Fibroblast of lung (primary cell): ENCODE data around the gene LRCH4. TPM values are rescaled to one million over a fixed set of nuclear protein-coding genes. Genes with fewer than 3 reads are reported as not detected.
A peak's percentile ranks its signal among the peaks of the same experiment; 100 is the strongest.

Experiments used
- DNase-seq, 2 donors: peaks; one replicate each; pipeline versions ENCODE4 v3.0.0 to v3.0.0-alpha.2; 2010; ENCODE audit warnings: low read depth in 2 of 2
- H2AFZ ChIP-seq: 2 replicates; pipeline ENCODE4 v1.5.1; 2012; ENCODE audit warnings: low read length, control low read depth, inconsistent platforms
- H3K27ac ChIP-seq: 2 replicates; pipeline ENCODE4 v1.5.1; 2011; ENCODE audit warnings: low read length, control low read depth; ENCODE audit not compliant: insufficient read depth
- H3K27me3 ChIP-seq: 2 replicates; pipeline ENCODE4 v1.5.1; 2011; ENCODE audit warnings: mild to moderate bottlenecking, low read length; ENCODE audit not compliant: control insufficient read depth, insufficient read depth
- H3K36me3 ChIP-seq: 2 replicates; pipeline ENCODE4 v1.5.1; 2011; ENCODE audit warnings: low read length; ENCODE audit not compliant: control insufficient read depth, insufficient read depth
- H3K4me1 ChIP-seq: 2 replicates; pipeline ENCODE4 v1.5.1; 2011; ENCODE audit warnings: low read length; ENCODE audit not compliant: control insufficient read depth, insufficient read depth; ENCODE audit errors: extremely low read depth
- H3K4me2 ChIP-seq: 2 replicates; pipeline ENCODE4 v1.5.1; 2011; ENCODE audit warnings: low read length, control low read depth; ENCODE audit not compliant: insufficient read depth; ENCODE audit errors: extremely low read depth
- H3K4me3 ChIP-seq, 4 experiments: fragments of 200-600 bp in 1 of 4; sonication (generic) in 1 of 4; replicated peaks in 1 of 4; 2 replicates each; pipeline ENCODE4 v1.5.1; 2011 to 2016; ENCODE audit warnings: low read length in 4 of 4, low read depth in 3 of 4, mild to moderate bottlenecking in 3 of 4, control low read depth in 2 of 4, inconsistent platforms in 1 of 4, mixed read lengths in 1 of 4; ENCODE audit not compliant: insufficient read depth in 1 of 4; ENCODE audit errors: control extremely low read depth in 1 of 4
- H3K79me2 ChIP-seq: 2 replicates; pipeline ENCODE4 v1.5.1; 2012; ENCODE audit warnings: mild to moderate bottlenecking, low read length, inconsistent platforms; ENCODE audit not compliant: control insufficient read depth, insufficient read depth
- H3K9ac ChIP-seq: 2 replicates; pipeline ENCODE4 v1.5.1; 2011; ENCODE audit warnings: mild to moderate bottlenecking, low read length, control low read depth; ENCODE audit not compliant: insufficient read depth
- H3K9me3 ChIP-seq: 2 replicates; pipeline ENCODE4 v1.5.1; 2012; ENCODE audit warnings: low read depth, low read length; ENCODE audit not compliant: control insufficient read depth, insufficient read depth
- H4K20me1 ChIP-seq: 2 replicates; pipeline ENCODE4 v1.5.1; 2011; ENCODE audit warnings: low read length; ENCODE audit not compliant: control insufficient read depth, insufficient read depth; ENCODE audit errors: extremely low read depth
- EZH2 ChIP-seq: IDR thresholded peaks from 2 replicates; pipeline ENCODE4 v1.5.1; 2012; ENCODE audit warnings: low read length, control low read depth, mild to moderate bottlenecking; ENCODE audit errors: missing control alignments
- polyA plus RNA-seq, 2 donors: library from polyadenylated mRNA; depleted of rRNA in 1 of 2; stranded (reverse) in 1 of 2; unstranded in 1 of 2; fragments of >200 nt; gene quantifications; 2 replicates each; pipeline ENCODE4 v1.2.1, GENCODE V29; 2011 to 2012; ENCODE audit warnings: missing spikeins in 1 of 2
- total RNA-seq: library from RNA; depleted of rRNA; stranded (reverse); fragments of >200 nt; gene quantifications from 2 replicates; pipeline ENCODE4 v1.2.1, GENCODE V29; 2014
- TF ChIP-seq, protein P1 (sequence below), 2 donors: IDR thresholded peaks in 1 of 2; conservative IDR thresholded peaks in 1 of 2; 1 replicate in 1 of 2; 2 replicates in 1 of 2; pipeline ENCODE4 v1.5.1; 2011 to 2012; ENCODE audit warnings: low read length in 2 of 2, control low read depth in 1 of 2, inconsistent platforms in 1 of 2, low read depth in 1 of 2, mild to moderate bottlenecking in 1 of 2

Gene LRCH4
- total and polyA plus RNA-seq, 2 donors (not counting 1 experiment from before 2014, with no cell fraction given), result 7.3 to 11.6 TPM

DNA sequence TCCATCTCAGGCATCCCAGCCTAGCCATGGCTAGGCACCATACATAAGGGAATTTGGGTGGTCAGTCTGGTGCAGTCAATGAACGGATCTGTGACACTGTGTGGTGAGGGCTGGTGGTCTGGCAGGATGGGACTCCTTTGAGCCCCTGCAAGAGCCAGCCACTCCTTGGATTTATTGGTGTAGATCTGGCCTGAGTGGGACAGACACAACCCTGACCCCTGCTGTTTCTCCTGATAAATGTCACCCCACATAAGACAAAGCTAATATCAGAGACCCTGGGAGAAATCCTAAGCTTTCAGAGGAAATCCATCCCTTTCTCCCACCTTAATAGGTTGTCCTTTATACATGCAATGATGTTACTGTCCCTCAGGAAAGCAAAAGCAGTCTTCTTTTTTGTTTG is 2.5 kb upstream of the LRCH4 start:
- peaks cover 19% of the 10 kb centered on the region for H3K79me2 ChIP-seq
- H3K9ac ChIP-seq, result no peak overlapping the region
- H3K4me1 ChIP-seq, result peaks cover 16% of the 10 kb centered on the region
- TF ChIP-seq, protein P1, sequence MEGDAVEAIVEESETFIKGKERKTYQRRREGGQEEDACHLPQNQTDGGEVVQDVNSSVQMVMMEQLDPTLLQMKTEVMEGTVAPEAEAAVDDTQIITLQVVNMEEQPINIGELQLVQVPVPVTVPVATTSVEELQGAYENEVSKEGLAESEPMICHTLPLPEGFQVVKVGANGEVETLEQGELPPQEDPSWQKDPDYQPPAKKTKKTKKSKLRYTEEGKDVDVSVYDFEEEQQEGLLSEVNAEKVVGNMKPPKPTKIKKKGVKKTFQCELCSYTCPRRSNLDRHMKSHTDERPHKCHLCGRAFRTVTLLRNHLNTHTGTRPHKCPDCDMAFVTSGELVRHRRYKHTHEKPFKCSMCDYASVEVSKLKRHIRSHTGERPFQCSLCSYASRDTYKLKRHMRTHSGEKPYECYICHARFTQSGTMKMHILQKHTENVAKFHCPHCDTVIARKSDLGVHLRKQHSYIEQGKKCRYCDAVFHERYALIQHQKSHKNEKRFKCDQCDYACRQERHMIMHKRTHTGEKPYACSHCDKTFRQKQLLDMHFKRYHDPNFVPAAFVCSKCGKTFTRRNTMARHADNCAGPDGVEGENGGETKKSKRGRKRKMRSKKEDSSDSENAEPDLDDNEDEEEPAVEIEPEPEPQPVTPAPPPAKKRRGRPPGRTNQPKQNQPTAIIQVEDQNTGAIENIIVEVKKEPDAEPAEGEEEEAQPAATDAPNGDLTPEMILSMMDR (conservative IDR thresholded peaks at IDR 0.05 in 1 of 2, IDR thresholded peaks at IDR 0.05 in 1 of 2; ENCODE audit: low read depth in 1 of 2, low read length in 2 of 2), result peak; percentile 15 to 47
- no peak for TF ChIP-seq EZH2
- no peaks in the 10 kb centered on the region for H3K36me3 ChIP-seq
- H3K9me3 ChIP-seq, result no peaks in the 10 kb centered on the region
- H3K4me2 ChIP-seq, result no peak overlapping the region
- H3K27me3 ChIP-seq, result no peaks in the 10 kb centered on the region
- H2AFZ ChIP-seq, result no peak overlapping the region
- DNase-seq, result no peak
- H4K20me1 ChIP-seq, result no peaks in the 10 kb centered on the region
- no peak overlapping the region for H3K27ac ChIP-seq
- no peak overlapping the region for H3K4me3 ChIP-seq

DNA sequence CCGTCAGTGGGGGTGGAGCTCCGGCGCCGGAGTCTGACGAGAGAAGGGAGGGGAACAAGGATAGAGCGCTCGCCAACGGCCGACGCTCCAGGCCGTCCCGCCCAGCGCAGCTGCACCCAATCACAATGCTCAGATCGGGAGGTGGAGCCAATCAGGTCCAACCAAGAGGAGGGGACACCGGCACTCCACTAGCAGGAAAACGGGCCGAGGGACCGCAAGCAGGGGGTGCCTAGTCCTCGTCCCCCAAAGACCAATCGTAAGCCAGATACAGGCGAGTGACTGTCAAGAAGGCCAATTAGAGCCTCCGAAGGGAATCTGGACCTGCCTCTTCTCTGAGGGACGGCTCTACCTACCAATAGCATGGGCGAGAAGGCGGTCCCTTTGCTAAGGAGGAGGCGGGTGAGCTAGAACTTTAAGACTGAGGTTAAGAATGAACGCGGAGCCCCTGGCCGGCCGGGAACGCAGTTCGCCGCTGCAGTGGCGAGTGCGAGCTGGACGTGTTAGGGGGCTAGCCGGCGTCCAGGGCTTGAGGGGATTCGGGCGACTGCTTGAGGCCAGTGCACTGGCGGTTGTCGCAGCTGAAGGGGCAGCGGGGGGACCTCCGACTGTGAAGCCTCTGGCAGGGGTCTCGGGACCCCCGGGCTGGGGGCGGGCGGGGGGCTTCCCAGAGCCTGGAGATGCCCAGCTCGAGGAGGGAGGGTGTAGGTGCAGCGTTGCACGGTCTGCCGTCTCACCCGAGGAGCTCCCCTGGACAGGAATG is 517 bp upstream of the LRCH4 start, which contains the start of gene FBXO24:
FBXO24 (plus strand) TSS at position 63 of the 760 bp plus-strand sequence; CDS start at position 361, 298 bp downstream.
- H3K79me2 ChIP-seq, result peaks cover 35% of the 10 kb centered on the region
- H3K4me1 ChIP-seq, result peaks cover 17% of the 10 kb centered on the region
- peak within 1 kb of the TSS; percentile 76 to 98 (median 86) for H3K4me3 ChIP-seq
- H3K9ac ChIP-seq, result peak within 1 kb of the TSS; percentile 80
- H3K4me2 ChIP-seq, result peak within 1 kb of the TSS; percentile 94
- peak; percentile 100 for DNase-seq
- peaks cover 6% of the 10 kb centered on the region for H3K36me3 ChIP-seq
- H3K27ac ChIP-seq, result peak within 1 kb of the TSS; percentile 78
- H3K27me3 ChIP-seq, result no peaks in the 10 kb centered on the region
- H3K9me3 ChIP-seq, result no peaks in the 10 kb centered on the region
- TF ChIP-seq, protein P1 (conservative IDR thresholded peaks at IDR 0.05 in 1 of 2, IDR thresholded peaks at IDR 0.05 in 1 of 2; ENCODE audit: low read depth in 1 of 2, low read length in 2 of 2), result no peak
- no peak for TF ChIP-seq EZH2
- peak within 1 kb of the TSS; percentile 90 for H2AFZ ChIP-seq
- H4K20me1 ChIP-seq, result no peaks in the 10 kb centered on the region

DNA sequence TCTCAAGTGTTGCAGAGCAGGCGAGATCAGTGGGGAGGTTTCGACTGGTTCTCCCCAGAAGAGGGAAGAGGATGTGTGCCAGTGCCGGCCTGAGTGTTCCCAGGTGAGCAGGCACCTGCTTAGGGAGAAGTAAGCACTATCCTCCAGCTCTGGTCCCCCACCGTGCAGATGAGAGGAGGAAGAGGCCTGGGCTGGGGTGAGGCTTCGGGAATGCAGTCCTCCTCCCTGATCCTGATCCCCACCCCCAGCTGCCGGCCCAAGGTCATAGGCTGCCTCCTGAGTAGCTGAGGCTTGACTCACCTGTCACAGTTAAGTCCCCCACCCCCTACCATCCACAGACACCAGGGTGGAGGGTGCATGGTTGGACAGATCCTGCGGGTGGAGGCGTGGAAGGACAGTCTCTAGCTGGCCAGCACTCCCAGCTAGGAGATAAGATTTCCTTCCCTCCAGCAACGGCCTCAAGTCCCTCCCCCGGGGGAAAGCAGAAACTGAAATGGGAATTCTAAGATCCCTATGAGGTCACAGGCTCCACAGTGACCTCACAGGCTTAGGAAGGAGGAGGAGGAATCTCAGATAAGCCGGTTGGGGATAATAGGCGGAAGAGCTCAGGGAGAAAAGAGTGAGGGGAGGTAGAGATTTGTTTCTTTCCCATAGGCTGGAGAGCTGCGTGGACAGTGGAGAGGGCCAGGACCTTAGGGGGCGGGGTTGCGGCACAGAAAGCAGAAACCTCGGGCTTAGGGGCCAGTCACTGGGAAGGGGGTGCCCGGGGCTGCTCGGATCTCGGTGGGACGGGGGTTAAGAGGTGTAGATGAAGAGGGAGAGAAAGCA is 1.0 kb downstream of the LRCH4 start:
- Histone ChIP-seq H3K36me3 (peaks cover 20% of the 10 kb centered on the region), H3K79me2 (peaks cover 43% of the 10 kb centered on the region), H3K4me2 (peak overlapping the region; percentile 91), H4K20me1 (no peaks in the 10 kb centered on the region), H2AFZ (no peak overlapping the region), H3K27ac (peak overlapping the region; percentile 78), H3K27me3 (no peaks in the 10 kb centered on the region), H3K9me3 (no peaks in the 10 kb centered on the region), H3K9ac (peak overlapping the region; percentile 80), H3K4me3 (peak overlapping the region; percentile 76 to 98 (median 86)), H3K4me1 (peaks cover 13% of the 10 kb centered on the region)
- DNase-seq, result peak; percentile 82 to 87
- TF ChIP-seq EZH2, result no peak
- TF ChIP-seq, protein P1 (conservative IDR thresholded peaks at IDR 0.05 in 1 of 2, IDR thresholded peaks at IDR 0.05 in 1 of 2; ENCODE audit: low read depth in 1 of 2, low read length in 2 of 2), result no peak
